G401 (cell line): Measurements from ENCODE around the gene ROBO2. TPM values are rescaled to one million over a fixed set of nuclear protein-coding genes. Genes with fewer than 3 reads are reported as not detected.

Experiments used
- DNase-seq: peaks from one replicate; pipeline ENCODE4 v3.0.0-alpha.2; 2015; ENCODE audit warnings: low spot score
- in situ Hi-C: cut with HindIII; loops from 2 replicates; pipeline ENCODE4 v1.10.0; 2016; ENCODE audit warnings: low sequenced_read_pairs, mixed read lengths
- total RNA-seq: library from RNA; depleted of rRNA; stranded (reverse); fragments of >200 nt; shearing (Covaris generic); gene quantifications from 2 replicates; pipeline ENCODE4 v1.2.3, GENCODE V29; 2014

Gene ROBO2
- total RNA-seq, 1 experiment from 2014 or later, result not detected

DNA sequence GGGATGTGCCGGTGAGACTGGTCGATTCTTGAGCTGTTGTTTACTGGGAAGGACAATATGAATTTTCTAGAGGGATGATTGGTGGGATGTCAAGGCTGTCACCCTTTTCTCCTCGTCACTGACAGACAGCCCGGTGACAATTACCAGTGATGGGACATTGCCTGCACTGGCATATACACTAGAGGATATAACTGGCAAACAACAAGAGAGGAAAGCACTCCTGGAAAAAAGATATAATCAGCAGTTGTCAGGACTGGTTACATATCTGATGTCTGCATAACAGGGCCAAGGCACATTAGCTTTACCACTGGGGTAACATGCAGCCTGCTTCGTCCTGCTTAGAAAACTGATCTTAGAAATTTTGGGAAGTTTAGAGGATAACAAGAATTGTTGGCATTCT, 131.1 kb downstream of the ROBO2 start:
- in situ Hi-C loops, result no loop called here
- peak; percentile 44 for DNase-seq

DNA sequence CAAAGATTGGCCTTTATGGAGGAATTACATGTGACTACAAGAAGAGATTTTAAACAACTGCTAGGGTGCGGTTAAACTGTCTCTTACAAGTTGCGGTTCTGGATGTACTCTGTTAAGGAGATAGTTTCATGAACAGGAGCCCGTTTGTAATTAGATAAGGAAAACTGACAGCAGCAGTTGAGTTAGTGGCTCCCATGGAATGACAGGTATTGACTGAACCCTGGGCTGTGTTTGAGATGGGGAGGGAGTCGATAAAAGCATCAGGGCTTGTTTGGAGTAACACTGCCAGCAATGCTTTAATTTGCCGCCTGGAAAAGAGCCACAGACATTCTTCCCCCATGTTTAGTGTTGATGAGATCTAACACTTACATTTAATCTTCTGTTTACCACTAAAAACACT, 139.9 kb downstream of the ROBO2 start:
- in situ Hi-C loops, result no loop called here
- DNase-seq, result no peak

DNA sequence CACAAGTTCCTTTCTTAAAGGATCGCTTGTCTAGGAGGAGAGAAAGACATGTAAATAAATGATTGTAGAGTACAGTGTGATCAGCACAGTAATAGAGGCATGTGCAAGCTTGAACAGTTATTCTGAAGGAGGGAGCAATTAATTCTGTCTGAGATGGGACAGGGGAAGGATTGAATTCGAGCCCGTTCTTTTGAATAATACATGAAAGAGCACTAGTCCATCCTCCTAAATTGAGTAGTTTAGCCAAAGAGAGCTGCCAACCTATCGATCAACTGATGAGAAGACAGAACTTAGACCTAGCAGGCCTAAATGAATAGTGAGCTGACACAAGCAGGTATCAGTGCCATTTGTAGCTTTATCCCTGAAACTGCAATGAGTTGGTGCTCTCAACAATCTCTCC, 142.4 kb downstream of the ROBO2 start:
- DNase-seq, result no peak

DNA sequence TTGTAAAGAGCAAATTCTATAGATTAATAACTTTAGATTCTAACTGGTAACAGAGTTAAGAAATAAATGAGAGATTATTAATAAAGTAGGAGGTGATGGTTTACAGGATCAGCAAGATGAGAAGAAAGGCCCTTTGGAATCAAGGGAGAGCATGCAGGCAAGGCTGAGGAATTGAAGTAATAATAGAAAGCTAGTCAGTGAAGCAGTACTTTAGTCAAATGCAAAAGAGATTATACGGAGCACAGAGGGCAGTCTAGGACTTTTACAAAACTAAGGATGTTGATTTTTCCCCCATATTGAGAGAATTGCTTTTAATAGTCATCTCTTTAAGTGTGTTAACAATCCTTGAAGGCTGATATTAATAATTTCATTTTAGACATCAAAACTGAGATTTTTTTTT, 146.4 kb downstream of the ROBO2 start:
- no peak for DNase-seq
- in situ Hi-C loops, result no loop called here

More for the DNA sequence above, 142.4 kb downstream of the ROBO2 start:
- in situ Hi-C loops, result no loop called here

DNA sequence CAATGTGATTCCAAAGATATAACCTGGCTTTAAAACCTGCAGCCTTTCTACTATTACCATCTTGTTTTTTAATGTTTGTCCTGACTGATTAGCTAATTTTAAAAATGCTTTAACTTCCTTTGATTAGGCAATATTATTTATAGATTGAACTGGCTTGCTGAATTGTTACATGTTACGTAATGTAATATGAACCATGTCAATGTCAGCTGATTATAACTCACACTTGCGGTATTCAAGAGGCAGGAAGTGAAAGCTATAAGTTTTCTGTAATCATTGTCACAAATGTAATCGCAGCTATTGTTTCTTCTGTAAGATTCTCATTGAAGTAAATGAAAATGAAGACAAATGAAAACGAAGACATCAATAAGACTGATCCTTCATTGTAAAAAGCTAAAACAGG, 146.8 kb downstream of the ROBO2 start:
- in situ Hi-C loops, result no loop called here
- DNase-seq, result no peak

DNA sequence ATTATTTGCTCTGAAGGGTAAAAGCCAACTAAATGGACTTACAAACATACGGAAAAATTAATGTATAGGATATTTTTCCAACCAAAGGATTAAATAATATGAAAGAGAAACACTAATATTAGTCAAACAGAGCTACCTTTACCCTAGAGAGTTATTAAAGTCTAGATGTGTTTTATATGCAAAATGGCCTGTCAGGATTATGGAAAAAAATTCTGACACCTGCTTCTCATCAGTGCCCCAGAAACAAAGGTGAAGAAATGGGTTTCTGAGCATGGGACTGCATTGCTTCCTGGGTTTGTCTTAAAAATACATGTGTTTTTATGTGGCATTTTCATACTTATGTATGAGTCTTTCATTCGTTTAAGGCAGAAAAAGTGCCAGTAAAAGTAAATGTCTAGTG, 148.3 kb downstream of the ROBO2 start:
- in situ Hi-C loops, result no loop called here
- DNase-seq, result no peak

DNA sequence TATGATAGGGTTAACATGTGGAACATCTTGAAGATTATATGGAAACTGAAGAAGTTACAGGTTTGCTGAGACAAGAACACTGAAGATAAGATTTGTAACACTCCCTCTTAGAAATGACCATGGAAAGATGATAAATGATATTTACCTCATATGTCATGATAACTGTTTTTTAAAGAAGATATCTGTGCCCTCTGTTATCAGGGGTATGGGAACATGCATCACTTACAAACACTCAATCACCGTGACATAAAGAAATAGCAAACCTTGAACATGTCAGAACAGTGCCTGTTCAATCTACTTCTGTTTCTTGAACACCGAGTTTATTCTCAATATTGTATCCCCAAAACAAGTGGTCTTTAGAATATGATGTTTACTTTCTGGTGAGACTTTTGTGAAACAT, 149.4 kb downstream of the ROBO2 start:
- in situ Hi-C loops, result no loop called here
- no peak for DNase-seq

DNA sequence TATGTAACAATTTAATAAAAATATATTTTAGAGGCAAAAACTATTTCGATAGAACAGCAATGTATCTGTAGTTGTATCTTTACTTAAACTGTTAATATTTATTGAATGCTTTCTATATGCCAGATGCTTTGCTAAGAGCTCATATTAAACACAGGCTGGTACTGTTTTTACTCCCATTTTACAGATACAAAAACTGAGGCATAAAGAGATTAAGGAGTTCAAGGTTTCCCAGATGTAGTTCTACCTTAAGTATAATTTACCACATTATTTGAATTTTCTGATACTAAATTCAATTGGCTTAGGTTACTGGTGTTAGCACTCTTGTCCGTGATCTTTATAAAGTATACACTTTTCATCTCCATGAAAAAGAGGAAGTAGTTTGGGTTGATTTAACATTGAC, 149.8 kb downstream of the ROBO2 start:
- in situ Hi-C loops, result no loop called here
- no peak for DNase-seq

DNA sequence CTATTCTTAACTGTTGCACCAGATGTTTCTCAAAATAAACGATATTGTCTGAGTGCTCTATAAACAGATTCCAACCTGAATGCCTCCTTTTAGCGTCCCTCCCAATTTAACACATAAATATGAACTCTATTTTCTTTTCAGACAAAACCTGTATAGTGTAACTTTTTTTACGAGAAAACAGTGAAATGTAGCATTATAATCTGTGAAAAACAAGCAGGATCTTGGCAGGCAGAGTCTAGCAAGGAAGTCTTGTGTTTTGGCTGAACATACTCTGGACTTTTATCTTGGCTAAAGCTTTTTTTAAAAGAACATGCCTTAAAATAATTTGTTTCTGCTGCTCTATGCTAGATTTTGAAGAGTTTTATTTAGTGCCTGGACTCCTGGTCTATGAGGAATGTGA, 150.5 kb downstream of the ROBO2 start:
- DNase-seq, result no peak
- in situ Hi-C loops, result no loop called here

DNA sequence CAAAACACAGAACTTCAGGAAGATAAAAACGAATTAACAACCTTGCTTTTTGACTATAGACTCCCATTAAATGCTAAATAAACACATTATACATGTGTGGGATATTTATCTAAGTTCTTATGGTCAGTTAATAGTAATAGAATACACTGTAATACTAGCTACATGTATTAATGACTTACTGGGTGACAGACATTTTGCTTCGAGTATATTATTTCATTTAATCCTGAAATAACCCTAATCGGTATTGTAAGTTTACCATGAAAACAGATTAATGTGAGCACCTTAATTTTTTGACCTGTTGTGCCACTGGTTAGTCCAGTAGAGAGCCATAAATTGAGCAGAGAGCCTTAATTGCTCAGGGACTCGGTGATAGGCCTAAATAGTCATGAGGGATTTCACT, 151.1 kb downstream of the ROBO2 start:
- in situ Hi-C loops, result no loop called here
- DNase-seq, result no peak

DNA sequence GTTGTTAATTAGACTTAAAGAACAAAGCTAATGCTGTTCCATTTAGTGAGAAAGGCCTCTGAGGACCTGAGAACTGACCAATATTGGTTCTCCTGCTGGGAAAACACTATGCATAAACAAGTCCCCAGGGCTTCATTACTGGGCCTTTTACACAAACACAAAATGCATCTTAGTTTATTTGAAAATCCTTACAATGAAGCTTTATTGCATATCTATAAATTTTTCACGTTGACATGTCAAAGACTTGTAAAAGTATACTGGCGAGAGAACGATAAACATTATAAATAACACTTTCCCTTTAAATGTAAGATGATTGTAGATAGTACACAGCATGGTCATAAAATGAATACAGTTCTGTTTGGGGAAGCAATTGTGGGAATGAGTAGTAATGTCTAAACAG, 151.7 kb downstream of the ROBO2 start:
- in situ Hi-C loops, result no loop called here
- no peak for DNase-seq

DNA sequence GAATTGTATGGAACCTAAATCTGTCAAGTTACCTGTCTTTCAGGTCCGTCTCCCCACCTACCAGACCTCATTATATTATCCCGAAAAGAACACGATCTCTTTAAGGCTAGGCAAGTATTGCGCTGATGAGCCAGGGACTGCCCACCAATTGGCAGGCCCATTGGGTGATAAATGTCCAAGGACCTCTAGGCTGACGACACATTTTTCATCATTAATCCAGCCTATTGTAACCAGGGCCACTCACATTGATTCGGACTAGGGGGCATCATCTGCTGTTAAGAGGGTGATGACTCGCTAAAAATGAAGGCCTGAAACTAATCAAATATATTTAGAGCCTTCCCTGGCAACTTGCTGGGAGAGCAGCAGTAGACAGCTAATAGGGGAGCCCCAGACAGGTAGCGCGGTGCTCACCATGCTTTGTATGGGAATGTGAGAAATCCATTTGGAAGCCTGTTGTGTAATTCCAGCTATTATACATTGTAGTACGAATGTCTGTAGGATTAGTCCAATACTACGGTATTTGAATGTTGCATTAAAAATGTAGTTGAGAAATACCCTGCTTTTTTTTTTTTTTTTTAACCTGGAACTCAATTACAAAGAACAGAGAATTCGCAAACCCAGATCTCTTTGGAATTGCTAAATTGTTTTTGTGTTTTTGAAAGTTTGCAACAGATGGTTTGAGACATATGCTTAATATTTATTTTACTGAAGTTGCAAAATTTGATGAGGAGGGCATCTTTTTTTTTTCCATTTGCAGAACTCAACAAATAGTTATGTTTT, 156.1 kb downstream of the ROBO2 start:
- in situ Hi-C loops, result no loop called here
- no peak for DNase-seq

DNA sequence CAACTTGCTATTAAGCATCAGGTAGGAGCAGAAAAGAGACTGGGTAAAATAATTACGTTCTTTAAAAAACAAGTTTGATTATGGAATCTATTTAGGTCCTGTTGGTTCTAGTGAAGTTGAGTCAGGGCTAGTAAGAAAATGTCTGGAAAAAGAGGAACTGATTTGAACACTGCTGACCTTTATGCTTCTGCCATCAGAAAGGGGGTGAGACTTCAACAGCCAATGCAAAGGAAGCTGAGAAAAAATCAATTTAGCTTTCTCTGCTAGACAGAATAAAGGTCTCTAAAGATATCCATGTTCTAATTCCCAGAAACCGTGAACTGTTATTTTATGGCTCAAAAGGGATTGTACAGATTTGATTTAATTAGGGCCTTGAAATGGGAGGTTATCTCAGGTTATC, 157.5 kb downstream of the ROBO2 start:
- DNase-seq, result no peak
- in situ Hi-C loops, result no loop called here

DNA sequence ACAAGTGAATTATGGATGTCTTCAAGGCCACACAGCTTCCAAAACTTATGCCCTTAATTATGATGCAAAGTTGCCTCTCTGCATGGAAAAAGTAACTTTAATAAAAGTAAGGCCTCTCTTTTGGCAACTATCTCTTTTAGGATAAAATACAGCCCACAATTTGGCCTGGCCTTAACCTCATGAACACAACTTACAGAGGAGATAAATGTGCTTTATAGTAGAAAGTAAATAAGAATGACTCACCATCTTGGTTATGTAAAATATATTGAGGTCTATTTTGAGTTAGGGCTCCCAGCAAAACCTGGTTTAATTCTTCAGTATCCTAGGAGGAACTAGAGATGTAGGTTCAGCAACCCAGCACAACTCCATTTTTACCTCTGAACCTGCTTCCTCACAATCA, 164.0 kb downstream of the ROBO2 start:
- in situ Hi-C loops, result no loop called here
- no peak for DNase-seq

DNA sequence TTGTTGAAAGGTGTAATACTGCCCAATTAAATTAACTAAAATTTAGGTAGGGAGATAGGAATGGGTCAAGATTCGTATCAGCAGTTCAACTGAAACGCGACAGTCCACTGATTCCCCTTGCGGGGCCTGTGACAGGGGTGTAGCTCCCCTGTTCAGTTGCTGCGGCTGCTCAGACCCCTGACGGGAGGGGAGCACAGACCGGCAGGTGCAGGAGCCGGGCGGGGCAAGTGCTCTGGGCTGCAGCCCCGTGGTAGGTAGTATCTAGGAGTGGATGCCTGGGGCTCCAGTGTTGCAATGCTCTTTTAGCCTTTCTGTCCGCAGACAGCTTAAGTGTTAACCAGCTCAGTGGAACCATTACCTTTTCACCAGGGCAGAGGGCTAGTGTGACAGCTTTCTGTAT, 164.9 kb downstream of the ROBO2 start:
- DNase-seq, result peak; percentile 57
- in situ Hi-C loops, result no loop called here

DNA sequence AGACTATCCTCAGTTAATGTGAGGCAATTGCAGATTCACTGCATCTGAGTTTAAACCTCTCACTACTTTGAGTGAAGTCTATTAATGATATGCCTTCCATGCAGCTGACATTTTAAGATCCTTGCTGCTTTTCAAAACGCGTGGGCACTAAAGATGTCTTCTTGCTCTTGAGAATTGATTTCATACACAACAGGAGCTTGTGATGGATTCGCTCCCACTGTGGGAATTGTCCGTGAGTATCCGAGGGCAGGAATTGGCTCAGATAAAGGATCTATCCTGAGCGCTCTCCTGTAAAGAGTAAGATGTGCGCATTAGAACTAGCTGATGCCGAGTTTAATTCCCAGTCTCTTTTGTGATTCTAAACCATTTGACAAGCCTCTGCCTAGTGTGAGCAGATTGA, 167.9 kb downstream of the ROBO2 start:
- in situ Hi-C loops, result no loop called here
- no peak for DNase-seq

DNA sequence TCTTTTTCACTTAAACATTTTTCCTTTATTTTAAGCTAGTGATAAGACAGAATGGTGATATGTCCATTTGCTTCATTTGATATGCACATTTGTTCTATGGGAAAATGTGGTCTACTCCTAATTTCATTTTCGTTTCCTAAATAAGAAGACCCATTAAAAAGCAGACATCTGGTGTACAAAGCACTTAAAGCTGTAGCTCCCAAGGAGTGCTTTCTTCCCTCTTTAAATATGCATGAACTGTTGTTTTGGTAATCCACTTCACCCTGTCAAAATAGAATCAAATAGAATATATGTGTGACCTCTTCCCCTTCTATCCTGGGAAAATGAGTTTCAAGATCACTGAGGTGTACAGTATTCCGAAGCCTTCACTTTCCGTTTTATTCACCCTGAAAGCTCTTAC, 182.8 kb downstream of the ROBO2 start:
- in situ Hi-C loops, result no loop called here
- no peak for DNase-seq

DNA sequence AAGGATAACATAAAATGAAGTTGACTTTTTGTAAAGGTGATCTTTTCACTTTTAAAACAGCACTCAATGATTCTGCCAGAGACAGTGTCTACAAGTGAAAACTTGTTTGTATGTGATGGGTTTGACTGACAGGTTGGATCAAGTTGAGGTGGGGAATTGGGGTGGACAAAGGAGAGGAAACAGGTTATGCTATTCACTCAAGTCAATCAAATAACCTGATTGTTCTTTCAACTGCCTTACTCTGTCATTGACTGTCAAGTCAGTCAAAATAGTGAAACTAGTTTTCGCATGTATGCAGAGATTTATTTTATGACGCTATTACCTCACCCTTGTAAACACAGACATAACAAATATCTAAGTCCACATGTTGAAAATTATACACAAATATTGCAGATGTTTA, 187.7 kb downstream of the ROBO2 start:
- in situ Hi-C loops, result no loop called here
- DNase-seq, result no peak

DNA sequence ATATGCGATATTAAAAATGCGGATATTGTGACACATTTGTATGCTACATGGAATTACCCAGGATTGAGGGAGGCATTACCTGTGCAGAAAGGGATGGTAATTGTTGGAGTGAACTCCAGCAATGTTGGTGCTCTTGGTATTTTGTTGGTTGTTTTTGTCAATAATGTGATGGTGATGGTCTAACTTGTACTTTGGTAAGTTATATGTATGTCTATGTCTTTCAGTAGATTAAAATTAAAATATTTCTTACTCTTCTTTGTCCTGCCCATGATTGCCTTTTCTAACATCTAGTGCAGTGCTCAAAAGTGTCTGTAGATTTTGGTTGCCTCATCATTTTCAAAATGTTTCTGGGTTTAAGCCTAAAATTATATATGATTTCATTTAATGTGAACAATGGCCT, 192.7 kb downstream of the ROBO2 start:
- DNase-seq, result no peak
- in situ Hi-C loops, result no loop called here

DNA sequence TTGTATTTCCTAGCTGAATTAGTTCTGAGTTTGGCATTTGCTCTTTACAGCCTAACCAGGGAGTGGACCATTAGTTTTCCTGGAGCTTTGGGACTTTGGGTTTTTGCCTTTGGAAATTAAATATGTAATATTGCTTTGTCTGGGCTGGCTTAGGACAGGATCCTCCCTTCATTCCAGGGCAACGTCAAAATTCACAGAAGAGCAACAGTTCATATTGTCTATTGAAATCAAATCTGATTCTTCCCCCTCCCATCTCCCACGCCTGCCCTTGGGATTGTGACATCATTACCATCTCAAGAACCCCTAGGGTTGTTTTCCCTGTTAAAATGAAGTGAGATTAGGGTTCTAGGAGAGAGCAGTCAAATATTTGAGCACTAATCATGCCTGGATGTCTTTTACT, 194.1 kb downstream of the ROBO2 start:
- in situ Hi-C loops, result no loop called here
- no peak for DNase-seq

DNA sequence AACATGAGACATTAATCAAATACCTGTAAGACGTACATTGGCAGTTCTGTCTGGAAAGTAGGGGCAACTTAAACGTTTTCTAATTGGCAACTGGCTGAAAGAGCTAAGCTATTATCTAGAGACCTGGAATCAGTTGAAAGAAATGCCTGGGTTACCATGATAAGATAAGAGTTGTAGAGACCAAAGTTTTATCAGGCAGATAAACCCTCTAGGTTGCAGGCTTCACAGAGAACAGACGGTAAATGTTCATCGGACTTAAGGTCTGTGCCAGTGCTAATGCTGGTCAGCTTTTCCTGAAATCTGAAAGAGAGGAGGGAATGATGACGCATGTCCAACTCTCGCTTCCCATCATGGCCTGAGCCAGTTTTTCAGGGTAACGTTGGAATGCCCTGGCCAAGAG, 196.2 kb downstream of the ROBO2 start:
- DNase-seq, result no peak
- in situ Hi-C loops, result no loop called here
